Measurements from ENCODE around the gene PHIP. TPM values are rescaled to one million over a fixed set of nuclear protein-coding genes. Genes with fewer than 3 reads are reported as not detected.

Gene PHIP
- total RNA-seq, 1 experiment from 2014 or later: 29.0 TPM

DNA sequence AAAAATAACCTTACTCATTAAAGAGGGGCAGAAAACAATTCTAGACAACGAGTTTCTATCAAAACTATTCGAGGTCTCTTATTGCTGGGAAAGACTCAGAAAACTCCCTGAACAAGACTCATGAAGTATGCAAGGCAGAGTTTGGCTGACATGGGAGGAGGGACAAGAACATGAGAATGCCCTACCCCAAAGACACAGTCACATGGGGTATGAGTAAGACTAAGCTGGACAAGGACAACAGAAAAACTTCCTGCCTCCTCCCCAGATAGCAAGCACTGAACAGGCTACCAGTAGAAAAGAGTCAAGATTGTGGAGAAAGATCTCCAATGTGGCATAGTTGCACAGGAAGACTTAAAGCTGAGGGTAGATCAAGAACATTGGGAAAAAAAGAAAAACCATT, 39.7 kb upstream of the PHIP start:
- Histone ChIP-seq H3K9me2 (ENCODE audit: insufficient read depth) (no peaks in the 10 kb centered on the region), H3K4me1 (replicated peaks; ENCODE audit: insufficient read depth) (no peaks in the 10 kb centered on the region), H3K4me3 (no peak overlapping the region), H3K79me2 (ENCODE audit: low read depth) (no peaks in the 10 kb centered on the region), H2AFZ (no peak overlapping the region), H3F3A (ENCODE audit: insufficient read depth, low read depth) (no peaks in the 10 kb centered on the region), H3K27me3 (ENCODE audit: insufficient read depth, low read depth) (no peaks in the 10 kb centered on the region), H3K4me2 (no peak overlapping the region), H3K9me3 (ENCODE audit: insufficient read depth, low read depth) (no peaks in the 10 kb centered on the region), H3K36me3 (ENCODE audit: low read depth) (no peaks in the 10 kb centered on the region), H3K27ac (no peak overlapping the region), H4K20me1 (ENCODE audit: insufficient read depth) (no peaks in the 10 kb centered on the region)
- DNase-seq: no peak
- TF ChIP-seq, protein P1, sequence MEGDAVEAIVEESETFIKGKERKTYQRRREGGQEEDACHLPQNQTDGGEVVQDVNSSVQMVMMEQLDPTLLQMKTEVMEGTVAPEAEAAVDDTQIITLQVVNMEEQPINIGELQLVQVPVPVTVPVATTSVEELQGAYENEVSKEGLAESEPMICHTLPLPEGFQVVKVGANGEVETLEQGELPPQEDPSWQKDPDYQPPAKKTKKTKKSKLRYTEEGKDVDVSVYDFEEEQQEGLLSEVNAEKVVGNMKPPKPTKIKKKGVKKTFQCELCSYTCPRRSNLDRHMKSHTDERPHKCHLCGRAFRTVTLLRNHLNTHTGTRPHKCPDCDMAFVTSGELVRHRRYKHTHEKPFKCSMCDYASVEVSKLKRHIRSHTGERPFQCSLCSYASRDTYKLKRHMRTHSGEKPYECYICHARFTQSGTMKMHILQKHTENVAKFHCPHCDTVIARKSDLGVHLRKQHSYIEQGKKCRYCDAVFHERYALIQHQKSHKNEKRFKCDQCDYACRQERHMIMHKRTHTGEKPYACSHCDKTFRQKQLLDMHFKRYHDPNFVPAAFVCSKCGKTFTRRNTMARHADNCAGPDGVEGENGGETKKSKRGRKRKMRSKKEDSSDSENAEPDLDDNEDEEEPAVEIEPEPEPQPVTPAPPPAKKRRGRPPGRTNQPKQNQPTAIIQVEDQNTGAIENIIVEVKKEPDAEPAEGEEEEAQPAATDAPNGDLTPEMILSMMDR (conservative IDR thresholded peaks at IDR 0.05): no peak
- no peak for TF ChIP-seq EZH2 (IDR thresholded peaks at IDR 0.05; ENCODE audit: low read depth)
- intact Hi-C loops (cut with micrococcal nuclease; ENCODE audit: unreplicated experiment): no loop called here
- no TSS peak for BruUV-seq (replicated peaks)
- CTCF ChIA-PET: no interaction called here
- POLR2A ChIA-PET (ENCODE audit: unreplicated experiment): no interaction called here

DNA sequence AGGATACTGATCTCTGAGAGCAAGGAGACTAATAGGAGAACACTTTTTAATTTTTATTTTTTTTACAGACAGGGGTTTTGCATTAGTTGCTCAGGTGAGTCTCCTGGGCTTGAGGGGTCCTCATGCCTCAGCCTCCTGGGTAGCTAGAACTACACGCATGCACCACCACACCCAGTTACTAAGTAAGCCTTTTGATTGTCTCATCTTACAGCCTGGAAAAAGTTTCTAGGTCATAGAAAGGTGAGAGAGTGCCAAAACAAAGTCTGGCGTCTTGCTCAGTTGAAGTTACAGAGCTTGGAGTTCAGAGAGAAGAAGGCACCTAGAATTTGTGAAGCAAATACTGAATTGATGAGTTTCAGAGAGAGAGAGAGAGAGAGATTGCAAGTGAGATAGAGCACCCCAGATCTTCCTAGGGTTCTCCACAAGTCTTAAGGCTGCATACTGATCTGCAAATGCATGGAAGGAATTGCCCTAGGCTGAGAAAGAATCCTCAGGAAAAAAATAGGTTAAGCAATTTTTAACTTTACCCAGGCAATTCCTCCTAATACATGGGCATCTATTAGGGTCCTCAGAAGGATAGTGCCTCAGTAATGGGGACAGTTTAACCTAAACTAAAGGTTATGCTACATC, 37.6 kb upstream of the PHIP start:
- CTCF ChIA-PET: no interaction called here
- TF ChIP-seq, protein P1 (conservative IDR thresholded peaks at IDR 0.05): no peak
- no peak for TF ChIP-seq EZH2 (IDR thresholded peaks at IDR 0.05; ENCODE audit: low read depth)
- no TSS peak for BruUV-seq (replicated peaks)

DNA sequence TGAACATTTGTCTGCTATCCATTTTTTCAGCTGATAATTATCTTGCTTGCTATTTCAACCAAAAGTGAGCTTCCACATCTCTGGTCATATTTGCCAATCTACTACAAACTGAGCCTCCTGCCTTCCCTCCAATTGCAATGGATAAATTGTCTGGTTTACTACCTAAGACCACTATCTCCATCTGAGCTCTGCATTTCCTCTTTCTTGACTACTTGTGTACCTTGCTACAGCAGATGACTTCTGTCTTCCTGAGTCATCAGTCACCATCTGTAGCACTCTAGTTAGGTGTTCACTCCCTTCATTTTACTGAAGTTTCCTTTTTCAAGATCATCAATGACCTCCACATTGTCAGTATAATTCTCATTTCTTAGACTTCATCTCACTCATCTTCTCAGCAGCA, 33.5 kb upstream of the PHIP start:
- ChIA-PET POLR2A (ENCODE audit: unreplicated experiment) (no interaction called here), CTCF (no interaction called here)
- Histone ChIP-seq H3K79me2 (ENCODE audit: low read depth) (no peaks in the 10 kb centered on the region), H3K9me3 (ENCODE audit: insufficient read depth, low read depth) (no peaks in the 10 kb centered on the region), H3K4me1 (replicated peaks; ENCODE audit: insufficient read depth) (no peaks in the 10 kb centered on the region), H3K4me3 (no peak overlapping the region), H3K27me3 (ENCODE audit: insufficient read depth, low read depth) (no peaks in the 10 kb centered on the region), H3K36me3 (ENCODE audit: low read depth) (no peaks in the 10 kb centered on the region), H3K9me2 (ENCODE audit: insufficient read depth) (no peaks in the 10 kb centered on the region), H4K20me1 (ENCODE audit: insufficient read depth) (no peaks in the 10 kb centered on the region), H3K4me2 (no peak overlapping the region), H3K27ac (no peak overlapping the region), H3F3A (ENCODE audit: insufficient read depth, low read depth) (no peaks in the 10 kb centered on the region), H2AFZ (no peak overlapping the region)
- DNase-seq: no peak
- BruUV-seq (replicated peaks): no TSS peak
- TF ChIP-seq, protein P1 (conservative IDR thresholded peaks at IDR 0.05): no peak
- TF ChIP-seq EZH2 (IDR thresholded peaks at IDR 0.05; ENCODE audit: low read depth): no peak
- intact Hi-C loops (cut with micrococcal nuclease; ENCODE audit: unreplicated experiment): no loop called here

More for the DNA sequence above, 37.6 kb upstream of the PHIP start:
- H4K20me1 ChIP-seq (ENCODE audit: insufficient read depth): no peaks in the 10 kb centered on the region
- no peaks in the 10 kb centered on the region for H3F3A ChIP-seq (ENCODE audit: insufficient read depth, low read depth)
- POLR2A ChIA-PET (ENCODE audit: unreplicated experiment): no interaction called here
- no peaks in the 10 kb centered on the region for H3K9me3 ChIP-seq (ENCODE audit: insufficient read depth, low read depth)
- H2AFZ ChIP-seq: no peak overlapping the region
- no peaks in the 10 kb centered on the region for H3K27me3 ChIP-seq (ENCODE audit: insufficient read depth, low read depth)
- H3K79me2 ChIP-seq (ENCODE audit: low read depth): no peaks in the 10 kb centered on the region
- H3K27ac ChIP-seq: no peak overlapping the region
- no peak overlapping the region for H3K4me2 ChIP-seq
- H3K9me2 ChIP-seq (ENCODE audit: insufficient read depth): no peaks in the 10 kb centered on the region
- no peaks in the 10 kb centered on the region for H3K4me1 ChIP-seq (replicated peaks; ENCODE audit: insufficient read depth)
- intact Hi-C loops (cut with micrococcal nuclease; ENCODE audit: unreplicated experiment): no loop called here
- DNase-seq: no peak
- H3K36me3 ChIP-seq (ENCODE audit: low read depth): no peaks in the 10 kb centered on the region
- H3K4me3 ChIP-seq: no peak overlapping the region

All from PC-9 (cell line).